ENCODE results near the gene HTR6.
"Not testable (repeated sequence)": the region's sequence is repeated elsewhere in the genome, so short reads cannot be mapped to it uniquely, and the experiment has no call there.

Gene HTR6

DNA sequence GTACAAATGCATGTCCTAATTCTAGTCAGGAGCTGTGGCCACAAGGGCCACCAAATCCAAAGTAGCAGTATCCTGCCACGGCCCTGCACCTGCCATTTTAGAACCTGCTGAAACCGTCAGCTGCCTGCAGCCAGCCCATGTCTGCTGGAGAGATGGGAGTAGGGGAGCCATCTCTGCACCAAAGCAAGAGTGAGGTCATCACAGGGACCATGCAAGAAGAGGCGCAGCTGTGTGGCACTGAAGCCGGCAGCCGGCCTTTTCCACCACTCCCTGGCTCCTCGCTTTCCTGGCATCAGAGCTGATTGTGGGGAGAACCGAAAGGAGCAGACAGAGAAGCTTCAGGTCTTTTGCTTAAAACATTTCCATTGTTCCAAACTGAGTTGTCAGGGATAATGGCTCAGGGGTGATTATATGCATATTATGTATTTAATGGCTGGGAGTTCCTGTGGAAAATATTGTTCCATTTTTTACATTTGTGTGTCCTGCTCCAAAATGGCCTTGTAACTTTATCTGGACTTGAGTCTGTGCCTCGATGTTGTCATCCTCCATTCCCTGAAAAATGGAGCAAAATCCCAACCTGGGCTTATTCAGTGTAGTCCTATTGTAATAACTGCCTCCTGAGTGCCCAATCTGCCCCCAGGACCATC, 39.3 kb upstream of the HTR6 start:
- peaks cover 42% of the 10 kb centered on the region for H3K36me3 ChIP-seq (ENCODE audit: control insufficient read depth, insufficient read depth, low read length)
- H3K27ac ChIP-seq (ENCODE audit: insufficient read depth, low read length, poor library complexity, severe bottlenecking), result no peak overlapping the region
- DNase-seq, result no peak
- no peak overlapping the region for H3K4me3 ChIP-seq (ENCODE audit: insufficient read depth, low read depth, low read length, poor library complexity, severe bottlenecking)
- H3K27me3 ChIP-seq (replicated peaks; ENCODE audit: control insufficient read depth, insufficient read depth, low read length, poor library complexity, severe bottlenecking), result no peaks in the 10 kb centered on the region
- no peaks in the 10 kb centered on the region for H3K9me3 ChIP-seq (ENCODE audit: control insufficient read depth, low read length)
- H3K4me1 ChIP-seq (ENCODE audit: control insufficient read depth, insufficient read depth, low read length, poor library complexity, severe bottlenecking), result no peaks in the 10 kb centered on the region

DNA sequence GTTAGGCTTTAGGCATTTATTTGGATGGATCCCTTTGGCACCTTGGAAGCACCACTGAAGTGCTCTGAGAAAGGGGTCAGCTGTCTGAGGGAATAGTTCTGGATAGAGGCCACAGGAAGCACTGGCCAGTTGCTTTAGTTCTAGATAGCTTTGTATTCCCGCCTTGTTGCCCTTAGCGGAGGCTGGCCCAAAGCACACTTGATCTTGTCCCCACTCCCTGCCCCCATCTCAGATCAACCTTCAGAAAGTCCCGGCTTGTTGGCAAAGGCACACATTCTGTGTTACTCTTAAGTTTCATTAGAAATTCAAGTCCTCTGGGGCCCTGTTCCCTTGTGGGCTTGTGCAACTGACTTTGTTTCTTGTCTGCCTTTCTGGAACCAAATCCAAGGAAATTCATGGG, 35.8 kb upstream of the HTR6 start:
- Histone ChIP-seq H3K4me1 (ENCODE audit: control insufficient read depth, insufficient read depth, low read length, poor library complexity, severe bottlenecking) (no peaks in the 10 kb centered on the region), H3K36me3 (ENCODE audit: control insufficient read depth, insufficient read depth, low read length) (peaks cover 37% of the 10 kb centered on the region), H3K27ac (ENCODE audit: insufficient read depth, low read length, poor library complexity, severe bottlenecking) (no peak overlapping the region), H3K4me3 (ENCODE audit: insufficient read depth, low read depth, low read length, poor library complexity, severe bottlenecking) (no peak overlapping the region), H3K9me3 (ENCODE audit: control insufficient read depth, low read length) (no peaks in the 10 kb centered on the region), H3K27me3 (replicated peaks; ENCODE audit: control insufficient read depth, insufficient read depth, low read length, poor library complexity, severe bottlenecking) (no peaks in the 10 kb centered on the region)
- DNase-seq, result no peak

DNA sequence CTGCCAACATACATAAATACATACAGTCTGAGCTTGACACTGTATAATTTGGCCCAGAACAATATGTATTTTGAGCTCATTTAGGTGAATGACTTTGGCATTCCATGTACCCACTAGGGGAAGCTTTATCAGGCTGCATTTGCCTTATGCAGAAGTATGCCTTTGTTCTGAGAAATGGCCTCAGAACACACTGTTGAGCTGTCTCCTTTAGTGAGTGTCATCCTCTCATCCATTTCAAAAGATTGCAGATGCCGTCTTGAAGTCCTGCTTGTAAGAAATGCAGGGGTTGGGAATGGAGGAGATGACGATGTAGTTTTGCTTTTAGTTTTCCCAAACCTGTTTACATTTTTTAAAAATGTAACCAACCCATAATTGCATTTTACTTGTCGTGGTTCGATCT, 35.3 kb upstream of the HTR6 start:
- peaks cover 34% of the 10 kb centered on the region for H3K36me3 ChIP-seq (ENCODE audit: control insufficient read depth, insufficient read depth, low read length)
- H3K27me3 ChIP-seq (replicated peaks; ENCODE audit: control insufficient read depth, insufficient read depth, low read length, poor library complexity, severe bottlenecking), result no peaks in the 10 kb centered on the region
- H3K4me3 ChIP-seq (ENCODE audit: insufficient read depth, low read depth, low read length, poor library complexity, severe bottlenecking), result no peak overlapping the region
- H3K27ac ChIP-seq (ENCODE audit: insufficient read depth, low read length, poor library complexity, severe bottlenecking), result no peak overlapping the region
- DNase-seq, result no peak
- no peaks in the 10 kb centered on the region for H3K9me3 ChIP-seq (ENCODE audit: control insufficient read depth, low read length)
- H3K4me1 ChIP-seq (ENCODE audit: control insufficient read depth, insufficient read depth, low read length, poor library complexity, severe bottlenecking), result no peaks in the 10 kb centered on the region

DNA sequence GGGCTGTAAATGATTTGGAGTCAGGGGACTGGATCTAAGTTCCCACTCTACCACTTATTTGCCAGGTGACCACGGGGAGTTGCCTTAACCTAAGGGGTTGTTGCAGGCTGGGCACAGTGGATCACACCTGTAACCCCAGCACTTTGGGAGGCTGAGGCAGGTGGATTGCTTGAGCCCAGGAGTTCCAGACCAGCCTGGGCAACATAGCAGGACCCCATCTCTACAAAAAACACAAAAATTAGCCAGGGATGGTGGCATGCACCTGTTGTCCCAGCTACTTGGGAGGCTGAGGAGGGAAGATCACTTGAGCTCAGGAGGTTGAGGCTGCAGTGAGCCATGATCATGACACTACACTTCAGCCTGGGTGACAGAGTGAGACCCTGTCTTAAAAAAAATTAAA, 34.5 kb upstream of the HTR6 start:
- not testable (repeated sequence) for H3K9me3 ChIP-seq (ENCODE audit: control insufficient read depth, low read length); H3K27me3 ChIP-seq (replicated peaks; ENCODE audit: control insufficient read depth, insufficient read depth, low read length, poor library complexity, severe bottlenecking); DNase-seq; H3K4me1 ChIP-seq (ENCODE audit: control insufficient read depth, insufficient read depth, low read length, poor library complexity, severe bottlenecking); H3K27ac ChIP-seq (ENCODE audit: insufficient read depth, low read length, poor library complexity, severe bottlenecking); H3K4me3 ChIP-seq (ENCODE audit: insufficient read depth, low read depth, low read length, poor library complexity, severe bottlenecking)
- peaks cover 26% of the 10 kb centered on the region for H3K36me3 ChIP-seq (ENCODE audit: control insufficient read depth, insufficient read depth, low read length)

DNA sequence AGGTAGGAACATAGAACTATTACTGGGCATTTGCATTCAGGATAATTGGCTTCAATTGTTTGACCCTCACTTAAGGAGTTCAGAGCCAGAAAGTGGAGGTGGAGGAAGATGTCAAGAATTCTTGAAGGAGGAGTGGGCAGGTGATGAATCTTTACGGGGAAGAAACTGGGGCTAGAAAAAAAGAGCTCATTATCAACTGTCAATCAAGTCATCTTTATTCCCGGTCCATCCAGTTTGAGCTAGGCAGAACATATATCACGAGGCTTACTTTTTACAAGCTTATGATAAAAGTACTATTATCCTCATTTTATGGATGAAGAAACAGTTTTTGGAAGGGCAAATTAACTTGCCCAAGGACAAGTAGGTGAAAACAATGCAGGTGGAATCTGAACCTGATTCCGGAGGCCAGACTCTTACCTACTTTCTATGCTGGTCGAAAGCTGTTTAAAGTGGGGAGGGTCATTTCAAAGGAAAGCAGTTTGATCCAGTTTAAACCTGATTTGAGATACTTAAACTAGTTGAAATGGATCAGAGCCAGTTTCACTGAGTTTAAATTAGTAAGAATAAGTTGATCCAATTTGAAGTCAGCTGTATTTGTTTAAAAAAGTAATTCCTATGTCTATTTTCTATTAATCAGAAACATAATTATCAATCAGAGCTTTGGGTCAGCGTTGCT, 33.8 kb upstream of the HTR6 start:
- H3K36me3 ChIP-seq (ENCODE audit: control insufficient read depth, insufficient read depth, low read length), result peaks cover 19% of the 10 kb centered on the region
- H3K4me1 ChIP-seq (ENCODE audit: control insufficient read depth, insufficient read depth, low read length, poor library complexity, severe bottlenecking), result no peaks in the 10 kb centered on the region
- H3K4me3 ChIP-seq (ENCODE audit: insufficient read depth, low read depth, low read length, poor library complexity, severe bottlenecking), result no peak overlapping the region
- no peaks in the 10 kb centered on the region for H3K27me3 ChIP-seq (replicated peaks; ENCODE audit: control insufficient read depth, insufficient read depth, low read length, poor library complexity, severe bottlenecking)
- no peaks in the 10 kb centered on the region for H3K9me3 ChIP-seq (ENCODE audit: control insufficient read depth, low read length)
- H3K27ac ChIP-seq (ENCODE audit: insufficient read depth, low read length, poor library complexity, severe bottlenecking), result no peak overlapping the region
- DNase-seq, result no peak

DNA sequence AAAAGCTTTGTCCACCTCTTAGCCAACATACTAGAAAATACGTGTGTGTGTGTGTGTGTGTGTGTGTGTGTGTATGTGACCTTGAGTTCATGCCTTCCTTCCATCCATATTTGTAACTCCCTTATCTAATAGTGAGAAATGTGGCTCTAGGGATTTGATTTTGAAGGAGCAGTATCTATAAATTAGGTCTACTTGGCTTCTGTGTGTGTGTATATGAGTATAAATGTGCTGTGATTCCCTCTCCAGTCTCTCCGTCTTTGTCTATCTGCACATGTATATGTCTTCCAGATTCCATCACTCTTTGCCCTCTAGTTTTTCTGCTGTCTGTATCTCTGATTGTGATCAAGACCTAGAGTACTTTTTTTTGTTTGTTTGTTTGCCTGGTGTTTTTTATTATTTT, 32.5 kb upstream of the HTR6 start:
- Histone ChIP-seq H3K36me3 (ENCODE audit: control insufficient read depth, insufficient read depth, low read length) (peaks cover 7% of the 10 kb centered on the region), H3K27ac (ENCODE audit: insufficient read depth, low read length, poor library complexity, severe bottlenecking) (no peak overlapping the region), H3K27me3 (replicated peaks; ENCODE audit: control insufficient read depth, insufficient read depth, low read length, poor library complexity, severe bottlenecking) (no peaks in the 10 kb centered on the region), H3K9me3 (ENCODE audit: control insufficient read depth, low read length) (no peaks in the 10 kb centered on the region), H3K4me3 (ENCODE audit: insufficient read depth, low read depth, low read length, poor library complexity, severe bottlenecking) (no peak overlapping the region), H3K4me1 (ENCODE audit: control insufficient read depth, insufficient read depth, low read length, poor library complexity, severe bottlenecking) (no peaks in the 10 kb centered on the region)
- no peak for DNase-seq

DNA sequence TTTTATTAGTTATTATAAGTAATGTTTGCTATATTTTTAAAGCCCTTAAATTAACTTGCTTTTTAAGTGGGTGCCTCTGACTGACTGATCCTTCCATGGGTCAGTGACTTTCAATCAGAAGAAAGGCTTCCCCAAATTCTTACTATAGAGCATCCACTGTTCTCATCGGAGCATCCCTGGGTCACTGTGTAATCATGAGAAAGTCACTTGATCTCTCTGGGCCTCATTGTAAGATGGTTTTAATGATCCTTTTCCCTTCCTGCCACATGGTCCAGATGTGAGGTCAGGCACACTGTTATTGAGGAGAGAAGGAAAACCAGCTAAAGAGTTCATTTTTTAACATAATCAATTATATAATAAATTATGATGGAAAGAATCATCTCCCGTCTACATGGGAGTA, 31.6 kb upstream of the HTR6 start:
- Histone ChIP-seq H3K27me3 (replicated peaks; ENCODE audit: control insufficient read depth, insufficient read depth, low read length, poor library complexity, severe bottlenecking) (no peaks in the 10 kb centered on the region), H3K36me3 (ENCODE audit: control insufficient read depth, insufficient read depth, low read length) (no peaks in the 10 kb centered on the region), H3K4me1 (ENCODE audit: control insufficient read depth, insufficient read depth, low read length, poor library complexity, severe bottlenecking) (no peaks in the 10 kb centered on the region), H3K27ac (ENCODE audit: insufficient read depth, low read length, poor library complexity, severe bottlenecking) (no peak overlapping the region), H3K9me3 (ENCODE audit: control insufficient read depth, low read length) (no peaks in the 10 kb centered on the region), H3K4me3 (ENCODE audit: insufficient read depth, low read depth, low read length, poor library complexity, severe bottlenecking) (no peak overlapping the region)
- no peak for DNase-seq

DNA sequence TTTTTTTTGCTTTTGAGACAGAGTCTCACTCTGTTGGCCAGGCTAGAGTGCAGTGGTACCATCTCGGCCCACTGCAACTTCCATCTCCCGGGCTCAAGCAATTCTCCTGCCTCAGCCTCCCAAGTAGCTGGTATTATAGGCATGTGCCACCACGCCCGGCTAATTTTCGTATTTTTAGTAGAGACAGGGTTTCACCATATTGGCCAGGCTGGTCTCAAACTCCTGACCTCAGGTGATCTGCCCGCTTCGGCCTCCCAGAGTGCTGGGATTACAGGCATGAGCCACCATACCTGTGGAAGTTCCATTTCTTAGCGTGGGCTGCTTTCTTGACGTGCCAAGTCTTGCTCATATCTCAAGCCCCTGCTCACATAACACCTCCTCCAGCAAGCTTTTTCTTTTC, 29.6 kb upstream of the HTR6 start:
- H3K27me3 ChIP-seq (replicated peaks; ENCODE audit: control insufficient read depth, insufficient read depth, low read length, poor library complexity, severe bottlenecking), result not testable (repeated sequence)

DNA sequence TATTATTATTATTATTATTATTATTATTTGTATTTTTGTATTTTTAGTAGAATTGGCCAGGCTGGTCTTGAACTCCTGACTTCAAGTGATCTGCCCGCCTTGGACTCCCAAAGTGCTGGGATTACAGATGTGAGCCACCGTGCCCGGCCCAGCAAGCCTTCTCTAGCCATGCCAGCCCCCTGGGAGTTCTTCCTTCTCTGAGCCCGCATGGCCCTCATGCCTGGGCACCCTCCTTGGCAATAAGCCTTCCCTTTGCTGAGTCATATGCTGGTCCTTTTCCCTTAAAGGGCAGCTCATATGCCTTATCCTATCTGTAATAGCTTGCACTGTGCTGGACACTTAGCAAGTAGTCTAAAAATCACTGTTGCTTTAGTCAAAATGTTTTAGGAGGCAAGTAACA, 29.0 kb upstream of the HTR6 start:
- no peaks in the 10 kb centered on the region for H3K27me3 ChIP-seq (replicated peaks; ENCODE audit: control insufficient read depth, insufficient read depth, low read length, poor library complexity, severe bottlenecking)
- DNase-seq, result no peak
- no peak overlapping the region for H3K27ac ChIP-seq (ENCODE audit: insufficient read depth, low read length, poor library complexity, severe bottlenecking)
- no peaks in the 10 kb centered on the region for H3K4me1 ChIP-seq (ENCODE audit: control insufficient read depth, insufficient read depth, low read length, poor library complexity, severe bottlenecking)
- H3K4me3 ChIP-seq (ENCODE audit: insufficient read depth, low read depth, low read length, poor library complexity, severe bottlenecking), result no peak overlapping the region
- H3K9me3 ChIP-seq (ENCODE audit: control insufficient read depth, low read length), result no peaks in the 10 kb centered on the region
- no peaks in the 10 kb centered on the region for H3K36me3 ChIP-seq (ENCODE audit: control insufficient read depth, insufficient read depth, low read length)

More for the DNA sequence above, 29.6 kb upstream of the HTR6 start:
- DNase-seq; H3K36me3 ChIP-seq (ENCODE audit: control insufficient read depth, insufficient read depth, low read length); H3K9me3 ChIP-seq (ENCODE audit: control insufficient read depth, low read length); H3K27ac ChIP-seq (ENCODE audit: insufficient read depth, low read length, poor library complexity, severe bottlenecking); H3K4me1 ChIP-seq (ENCODE audit: control insufficient read depth, insufficient read depth, low read length, poor library complexity, severe bottlenecking); H3K4me3 ChIP-seq (ENCODE audit: insufficient read depth, low read depth, low read length, poor library complexity, severe bottlenecking): not testable (repeated sequence)

DNA sequence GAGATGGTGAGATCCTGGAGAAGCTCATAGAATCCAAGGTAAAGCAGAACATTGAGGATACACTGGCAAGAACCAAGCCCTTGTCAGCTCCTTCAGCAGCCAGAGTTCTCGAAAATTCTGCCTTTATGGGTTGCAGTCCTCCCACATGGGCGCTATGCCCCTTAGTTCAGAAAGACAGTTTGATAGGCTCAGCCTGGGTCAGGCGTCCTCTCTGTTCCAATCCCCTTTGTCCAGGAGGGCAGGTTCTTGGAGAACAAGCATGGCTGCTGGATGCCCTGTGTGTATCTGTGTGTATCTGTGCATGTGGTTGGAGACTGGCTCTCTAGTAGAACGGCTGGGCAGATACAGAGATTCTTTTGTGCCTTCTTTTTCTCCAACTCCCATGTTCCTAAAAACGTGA, 28.6 kb upstream of the HTR6 start:
- H3K36me3 ChIP-seq (ENCODE audit: control insufficient read depth, insufficient read depth, low read length), result no peaks in the 10 kb centered on the region
- no peak overlapping the region for H3K27ac ChIP-seq (ENCODE audit: insufficient read depth, low read length, poor library complexity, severe bottlenecking)
- no peaks in the 10 kb centered on the region for H3K4me1 ChIP-seq (ENCODE audit: control insufficient read depth, insufficient read depth, low read length, poor library complexity, severe bottlenecking)
- no peak overlapping the region for H3K4me3 ChIP-seq (ENCODE audit: insufficient read depth, low read depth, low read length, poor library complexity, severe bottlenecking)
- H3K27me3 ChIP-seq (replicated peaks; ENCODE audit: control insufficient read depth, insufficient read depth, low read length, poor library complexity, severe bottlenecking), result no peaks in the 10 kb centered on the region
- no peak for DNase-seq
- no peaks in the 10 kb centered on the region for H3K9me3 ChIP-seq (ENCODE audit: control insufficient read depth, low read length)
